ENCODE data around the gene PPP2R5A.

The PPP2R5A gene

GRCh38 chr1:212410231-212410820 is 125.1 kb downstream of the PPP2R5A start:
- no peak for DNase-seq (ENCODE audit: low read depth, low spot score)
- no peak overlapping the region for H3K4me3 ChIP-seq
- peaks cover 5% of the 10 kb centered on the region; the same call in 1 of the 2 replicates for H3K9me3 ChIP-seq (ENCODE audit: low read depth, low read length)
- H3K36me3 ChIP-seq (ENCODE audit: insufficient read depth, low read length): peaks cover 36% of the 10 kb centered on the region
- H3K9ac ChIP-seq (ENCODE audit: insufficient read length): no peak overlapping the region
- TF ChIP-seq EZH2 (IDR thresholded peaks at IDR 0.05) (no peak), POLR2AphosphoS5 (IDR thresholded peaks at IDR 0.05; ENCODE audit: borderline replicate concordance, low read depth, low read length) (no peak), FOXP2 (optimal IDR thresholded peaks at IDR 0.05; ENCODE audit: control extremely low read depth, extremely low read length, insufficient read depth) (no peak)
- no peak overlapping the region for H3K27ac ChIP-seq

Measured in SK-N-MC (cell line).